HuH-7.5 (cell line): Measurements from ENCODE around the gene PRRT1.
A peak's percentile ranks its signal among the peaks of the same experiment; 100 is the strongest.
"Not testable (repeated sequence)": the region's sequence is repeated elsewhere in the genome, so short reads cannot be mapped to it uniquely, and the experiment has no call there.

Source experiments
- DNase-seq: peaks from one replicate; pipeline ENCODE4 v3.0.0; 2011; ENCODE audit warnings: low spot score

The PRRT1 gene

DNA sequence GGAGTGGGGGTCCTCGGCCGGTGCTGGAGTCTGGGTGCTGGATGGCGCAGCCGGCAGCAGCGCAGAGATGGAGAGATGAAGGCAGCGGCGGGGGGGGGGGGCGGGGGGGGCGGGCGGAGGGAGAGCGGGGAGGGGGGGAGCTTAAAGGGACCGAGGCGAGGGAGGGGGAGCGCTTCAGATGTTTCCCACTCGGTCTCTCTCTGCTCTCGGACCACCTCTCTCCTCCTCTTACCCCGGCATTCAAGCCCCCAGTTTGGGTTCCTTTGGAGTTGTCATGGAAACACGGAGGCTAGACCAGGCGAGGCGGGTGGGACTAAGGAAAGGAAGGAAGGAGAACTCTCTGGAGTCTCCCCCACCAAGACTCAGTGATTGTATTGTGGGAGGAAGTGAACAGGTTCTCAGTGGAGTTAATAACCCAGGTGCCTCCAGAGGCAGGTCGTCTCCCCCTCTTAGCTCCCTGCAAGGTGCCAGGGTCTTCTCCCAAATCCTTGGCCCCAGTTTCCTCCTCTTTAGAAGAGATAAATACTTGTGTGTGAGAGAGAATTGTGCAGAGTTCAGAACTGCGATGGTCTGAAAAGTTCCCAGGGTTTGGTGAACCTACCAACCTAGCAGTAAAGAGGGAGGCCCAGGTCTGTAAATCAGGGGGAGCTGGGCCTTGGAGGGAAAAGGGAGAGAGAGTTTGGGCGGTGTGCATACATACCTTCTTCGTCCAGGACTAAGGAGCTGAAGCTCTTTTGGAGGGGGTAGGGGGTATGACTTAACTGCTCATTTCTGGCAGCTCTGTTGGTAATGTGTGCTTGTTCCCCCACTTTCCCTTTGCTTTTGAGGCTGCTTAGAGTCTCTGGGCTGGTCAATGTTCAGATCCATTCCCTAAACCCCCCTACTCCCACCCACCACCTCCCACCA is at the start of gene PRRT1:
Gene PRRT1 (minus strand): TSS at position 77 of the 906 bp plus-strand sequence. CDS start 112 bp downstream, outside the sequence.
- no peak for DNase-seq

- no peak for DNase-seq
Observed at GRCh38 chr6:32200711-32201475, 49.2 kb upstream of the PRRT1 start.

- no peak for DNase-seq
Observed at GRCh38 chr6:32198866-32199265, 47.1 kb upstream of the PRRT1 start.

DNA sequence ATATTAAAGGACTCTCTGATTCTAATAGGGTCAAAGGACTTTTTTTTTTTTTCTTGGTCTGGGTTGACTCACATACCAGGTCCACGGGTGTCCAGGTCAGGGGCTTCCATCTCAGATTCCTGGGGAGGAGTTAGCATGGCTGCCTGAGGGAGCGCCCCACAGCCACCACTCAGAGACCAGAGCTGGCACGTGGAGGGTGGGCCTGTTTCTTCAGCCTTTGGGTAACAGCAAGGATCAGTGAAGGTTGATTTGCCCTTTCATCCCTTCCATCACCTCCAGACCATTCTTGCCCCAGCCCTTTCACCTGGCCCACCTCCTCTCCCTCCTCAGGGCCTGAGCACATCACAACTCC is 46.6 kb upstream of the PRRT1 start:
- no peak for DNase-seq

- no peak for DNase-seq
Observed at GRCh38 chr6:32196682-32197616, 45.2 kb upstream of the PRRT1 start.

DNA sequence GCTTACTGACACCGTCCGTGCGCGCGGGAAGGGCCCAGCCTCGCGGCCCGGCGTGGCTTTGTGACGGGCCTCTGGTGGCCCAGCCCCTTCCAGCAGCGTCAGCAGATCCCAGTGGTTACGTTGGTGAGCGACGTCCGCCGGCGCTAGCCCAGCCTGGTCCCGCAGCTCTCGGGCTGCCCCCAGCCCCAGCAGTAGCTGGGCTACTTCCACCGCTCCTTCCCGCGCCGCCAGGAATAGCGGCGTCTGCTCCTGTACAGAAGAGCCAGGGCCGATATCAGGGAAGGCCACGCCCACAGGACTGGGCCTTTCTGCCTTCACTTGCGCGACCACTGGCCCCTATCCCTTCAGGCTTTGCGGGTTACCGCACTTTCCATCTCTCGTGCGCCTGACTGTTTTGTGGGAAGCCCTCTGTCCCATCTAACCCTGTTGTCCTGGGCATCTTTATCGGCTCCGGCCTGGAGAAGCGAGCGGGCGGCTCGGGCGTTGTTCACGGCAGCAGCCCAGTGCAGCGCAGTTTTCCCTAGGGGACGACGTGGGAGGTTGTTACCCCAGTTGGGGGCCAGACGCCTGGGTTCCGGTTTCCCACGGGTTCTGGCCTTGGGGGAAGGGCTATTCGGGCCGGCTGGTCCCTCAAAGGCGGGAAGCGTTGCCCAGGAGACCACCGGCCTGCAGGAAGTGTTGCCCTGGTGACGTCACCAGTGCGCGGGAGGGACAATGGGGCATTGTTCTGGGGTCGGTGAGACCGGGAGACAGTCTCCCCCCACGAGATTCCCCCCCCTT is 44.4 kb upstream of the PRRT1 start:
- peak; percentile 82 for DNase-seq

GRCh38 chr6:32195652-32195901 is 43.8 kb upstream of the PRRT1 start:
- DNase-seq, result peak; percentile 86

DNA sequence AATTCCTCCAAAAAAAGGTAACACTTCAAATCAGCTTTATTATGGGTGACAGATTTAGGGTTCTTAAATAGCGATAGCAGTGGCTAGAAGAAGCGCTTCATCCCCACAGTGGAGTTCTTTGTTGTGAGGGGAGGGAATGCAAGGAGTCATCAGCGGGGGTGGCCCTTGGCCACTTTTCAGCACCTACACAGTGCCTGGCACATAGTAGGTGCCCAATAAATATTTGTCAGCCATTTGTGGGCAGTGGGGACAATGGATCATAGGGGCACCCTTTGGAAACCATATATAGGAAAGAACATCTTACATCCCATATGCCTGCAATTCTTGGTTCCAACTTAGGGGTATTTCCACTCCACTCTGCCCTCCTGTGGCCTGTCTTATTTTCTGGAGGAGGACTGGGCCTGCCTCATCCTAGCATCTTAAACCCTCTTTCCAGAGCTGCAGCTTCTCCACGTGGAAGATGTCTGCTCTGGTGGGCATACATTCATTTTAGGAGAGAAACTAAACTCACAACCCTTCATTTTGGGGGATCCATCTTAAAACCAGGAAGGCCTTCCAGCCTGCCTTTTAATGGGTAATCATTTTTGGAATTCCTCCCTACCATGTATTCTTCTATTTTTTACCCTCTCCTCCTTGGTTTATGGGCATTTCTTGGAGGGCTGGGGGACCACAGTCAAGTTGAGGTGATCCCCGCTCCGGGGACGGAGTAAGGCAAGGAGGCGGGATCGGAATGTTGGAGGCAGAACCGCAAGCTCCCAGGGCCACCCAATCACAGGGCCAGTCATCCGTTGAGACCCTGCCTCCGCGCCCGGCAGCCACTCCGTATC is 43.3 kb upstream of the PRRT1 start:
- DNase-seq, result no peak

GRCh38 chr6:32194388-32194787 is 42.6 kb upstream of the PRRT1 start:
- DNase-seq, result no peak

GRCh38 chr6:32193096-32193495 is 41.4 kb upstream of the PRRT1 start:
- not testable (repeated sequence) for DNase-seq

DNA sequence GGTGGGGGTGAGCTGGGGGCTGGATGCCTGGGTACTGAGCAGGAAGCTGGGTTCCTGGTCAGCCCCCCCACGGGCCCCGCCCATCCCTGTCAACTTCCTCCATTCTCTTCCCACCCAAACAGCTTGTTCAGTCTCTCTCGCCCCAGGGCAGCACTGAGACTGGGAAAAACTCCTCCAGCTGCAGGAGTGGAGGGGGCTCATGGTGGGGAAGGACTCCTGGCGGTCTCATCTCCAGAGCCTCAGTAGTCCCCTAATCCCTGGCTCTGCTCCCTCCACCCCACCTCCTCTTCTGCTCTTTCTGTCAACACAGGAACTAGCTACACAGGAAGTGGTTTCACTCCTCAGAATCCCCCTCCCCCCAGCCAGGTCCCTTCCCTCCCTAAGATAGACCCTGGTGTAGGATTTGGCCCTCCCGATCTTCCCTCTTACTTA is 40.9 kb upstream of the PRRT1 start, which contains the start of gene GPSM3:
Gene GPSM3 (minus strand): TSS at position 36 of the 432 bp plus-strand sequence. CDS start 130 bp downstream, outside the sequence.
- DNase-seq, result no peak

GRCh38 chr6:32191696-32192607 is 40.2 kb upstream of the PRRT1 start:
- no peak for DNase-seq

DNA sequence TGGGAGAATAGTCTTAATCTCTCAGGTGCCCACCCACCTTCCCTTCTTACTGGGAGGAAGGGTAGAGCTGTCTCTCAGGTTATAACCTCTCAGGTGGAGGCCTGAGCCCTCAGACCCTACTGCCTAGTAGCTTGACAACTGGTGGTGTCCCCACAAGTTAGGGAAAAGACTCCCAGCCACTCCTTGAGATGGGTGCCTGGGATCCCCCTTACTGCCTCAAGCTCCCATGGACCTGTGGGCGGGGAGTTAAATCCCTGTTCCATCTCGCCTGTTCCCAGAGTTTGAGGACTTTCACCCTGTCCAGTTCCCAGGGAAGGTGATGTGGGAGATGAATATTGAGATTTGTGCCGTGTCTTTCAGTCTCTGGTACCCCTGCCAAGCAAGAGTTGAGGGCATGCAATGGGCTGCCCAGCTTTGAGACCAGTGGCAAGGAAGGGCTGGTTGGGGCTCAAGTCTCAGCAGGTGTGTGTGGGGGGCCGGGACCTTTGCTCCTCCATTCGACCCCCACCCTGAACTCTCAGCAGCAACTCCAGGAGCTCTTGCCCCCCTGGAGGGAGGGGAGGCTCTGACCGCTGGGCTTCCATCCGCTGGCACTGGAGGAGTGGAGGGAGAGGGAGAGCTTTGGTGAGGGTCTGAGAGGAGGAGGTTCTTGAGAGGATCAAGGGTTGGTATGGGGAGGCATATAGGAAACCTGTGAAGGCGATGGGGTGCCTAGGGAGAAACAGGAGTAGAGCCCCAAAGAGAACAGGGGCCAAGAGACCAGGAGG is 39.4 kb upstream of the PRRT1 start:
- no peak for DNase-seq

- peak; percentile 66 for DNase-seq
Observed at GRCh38 chr6:32190054-32190851, 38.5 kb upstream of the PRRT1 start, which contains the start of gene PBX2. PBX2 (minus strand) TSS chr6:32190202; CDS start chr6:32189915, 287 bp downstream.

GRCh38 chr6:32189742-32190053 is 38.0 kb upstream of the PRRT1 start:
- no peak for DNase-seq

GRCh38 chr6:32189069-32189741 is 37.5 kb upstream of the PRRT1 start:
- no peak for DNase-seq

GRCh38 chr6:32188381-32189068 is 36.8 kb upstream of the PRRT1 start:
- no peak for DNase-seq
